H9 (cell line): Measurements from ENCODE around the gene CLN5. TPM values are rescaled to one million over a fixed set of nuclear protein-coding genes. Genes with fewer than 3 reads are reported as not detected.

Experiments
- DNase-seq: peaks from one replicate; pipeline ENCODE4 v3.0.0-alpha.2; 2017
- H2AFZ ChIP-seq: one replicate; pipeline ENCODE4 v1.6.1; 2013; ENCODE audit warnings: mild to moderate bottlenecking, low read length, control low read depth, moderate library complexity
- H2AK5ac ChIP-seq: 2 replicates; pipeline ENCODE4 v1.6.1; 2013; ENCODE audit warnings: low read length, control low read depth, mixed read lengths; ENCODE audit not compliant: insufficient read length
- H2BK120ac ChIP-seq: one replicate; pipeline ENCODE4 v1.6.1; 2013; ENCODE audit warnings: low read depth, mild to moderate bottlenecking, low read length, control low read depth, inconsistent platforms; ENCODE audit not compliant: poor library complexity, severe bottlenecking
- H2BK12ac ChIP-seq: 2 replicates; pipeline ENCODE4 v1.6.1; 2013; ENCODE audit warnings: low read length, control low read depth, mixed read lengths, low read depth; ENCODE audit not compliant: insufficient read length
- H2BK15ac ChIP-seq: 2 replicates; pipeline ENCODE4 v1.6.1; 2013; ENCODE audit warnings: low read depth, low read length, control low read depth
- H2BK20ac ChIP-seq: one replicate; pipeline ENCODE4 v1.6.1; 2013; ENCODE audit warnings: low read depth, mild to moderate bottlenecking, low read length, control low read depth, inconsistent platforms; ENCODE audit not compliant: poor library complexity, severe bottlenecking
- H2BK5ac ChIP-seq: 2 replicates; pipeline ENCODE4 v1.6.1; 2013; ENCODE audit warnings: low read length, control low read depth, mixed read lengths; ENCODE audit not compliant: insufficient read length
- H3K14ac ChIP-seq: 2 replicates; pipeline ENCODE4 v1.6.1; 2013; ENCODE audit warnings: low read length, control low read depth; ENCODE audit not compliant: insufficient read depth
- H3K18ac ChIP-seq: 2 replicates; pipeline ENCODE4 v1.6.1; 2013; ENCODE audit warnings: low read depth, mild to moderate bottlenecking, mixed read lengths, low read length, control low read depth; ENCODE audit not compliant: insufficient read length
- H3K23ac ChIP-seq: 2 replicates; pipeline ENCODE4 v1.6.1; 2013; ENCODE audit warnings: low read length, control low read depth, mixed read lengths, low read depth; ENCODE audit not compliant: insufficient read length
- H3K23me2 ChIP-seq: 2 replicates; pipeline ENCODE4 v1.6.1; 2013; ENCODE audit warnings: low read depth, mild to moderate bottlenecking, mixed read lengths, low read length, control low read depth; ENCODE audit not compliant: insufficient read length, poor library complexity, severe bottlenecking
- H3K27ac ChIP-seq: 2 replicates; pipeline ENCODE4 v1.5.1; 2013; ENCODE audit warnings: low read length, control low read depth, mixed read lengths, low read depth; ENCODE audit not compliant: insufficient read length
- H3K27me3 ChIP-seq: 2 replicates; pipeline ENCODE4 v1.6.1; 2013; ENCODE audit warnings: low read length, control low read depth, inconsistent platforms; ENCODE audit not compliant: insufficient read depth
- H3K4ac ChIP-seq: 2 replicates; pipeline ENCODE4 v1.6.1; 2013; ENCODE audit warnings: low read depth, mild to moderate bottlenecking, control low read depth, inconsistent platforms, low read length, moderate library complexity
- H3K4me1 ChIP-seq: 2 replicates; pipeline ENCODE4 v1.6.1; 2013; ENCODE audit warnings: low read length, control low read depth, inconsistent platforms; ENCODE audit not compliant: insufficient read depth
- H3K4me2 ChIP-seq: 2 replicates; pipeline ENCODE4 v1.6.1; 2013; ENCODE audit warnings: low read length, control low read depth, mixed read lengths; ENCODE audit not compliant: insufficient read length, insufficient read depth
- H3K56ac ChIP-seq: 2 replicates; pipeline ENCODE4 v1.6.1; 2013; ENCODE audit warnings: low read depth, mild to moderate bottlenecking, mixed read lengths, low read length, control low read depth; ENCODE audit not compliant: insufficient read length
- H3K79me1 ChIP-seq: 2 replicates; pipeline ENCODE4 v1.6.1; 2013; ENCODE audit warnings: low read depth, mild to moderate bottlenecking, moderate library complexity, low read length, control low read depth, inconsistent platforms; ENCODE audit not compliant: insufficient read depth, poor library complexity, severe bottlenecking
- H3K79me2 ChIP-seq: 2 replicates; pipeline ENCODE4 v1.6.1; 2013; ENCODE audit warnings: low read length, control low read depth, inconsistent platforms; ENCODE audit not compliant: insufficient read depth
- H3K9ac ChIP-seq: 2 replicates; pipeline ENCODE4 v1.6.1; 2013; ENCODE audit warnings: low read length, control low read depth, mixed read lengths; ENCODE audit not compliant: insufficient read length; ENCODE audit errors: extremely low read depth
- H3K9me3 ChIP-seq: one replicate; pipeline ENCODE4 v1.6.1; 2013; ENCODE audit warnings: low read depth, low read length, inconsistent platforms; ENCODE audit not compliant: control insufficient read depth
- H3T11ph ChIP-seq: one replicate; pipeline ENCODE4 v1.6.1; 2013; ENCODE audit warnings: mild to moderate bottlenecking, low read length, control low read depth, inconsistent platforms
- H4K20me1 ChIP-seq: one replicate; pipeline ENCODE4 v1.6.1; 2013; ENCODE audit not compliant: control insufficient read depth, insufficient read length, insufficient read depth
- H4K5ac ChIP-seq: 2 replicates; pipeline ENCODE4 v1.6.1; 2013; ENCODE audit warnings: low read depth, mild to moderate bottlenecking, mixed read lengths, low read length, control low read depth; ENCODE audit not compliant: insufficient read length
- H4K8ac ChIP-seq: replicated peaks from 2 replicates; pipeline ENCODE4 v1.6.1; 2013; ENCODE audit warnings: low read length, control low read depth, mixed read lengths, low read depth; ENCODE audit not compliant: insufficient read length
- H4K91ac ChIP-seq: 2 replicates; pipeline ENCODE4 v1.6.1; 2013; ENCODE audit warnings: low read depth, mild to moderate bottlenecking, moderate library complexity, mixed read lengths, low read length, control low read depth; ENCODE audit not compliant: insufficient read length
- H3K27ac Mint-ChIP-seq, 3 experiments: 2 replicates in 2 of 3; 3 replicates in 1 of 3; pipeline ENCODE4 v1.8.0; 2020 to 2021; ENCODE audit warnings: mixed read lengths in 3 of 3, mild to moderate bottlenecking in 1 of 3, moderate library complexity in 1 of 3
- H3K27me3 Mint-ChIP-seq: 2 replicates; pipeline ENCODE4 v1.8.0; 2021; ENCODE audit warnings: low read depth, mild to moderate bottlenecking, moderate library complexity, mixed read lengths
- H3K36me3 Mint-ChIP-seq, 3 experiments: 2 replicates in 2 of 3; 3 replicates in 1 of 3; pipeline ENCODE4 v1.8.0; 2020 to 2021; ENCODE audit warnings: low read depth in 3 of 3, mixed read lengths in 3 of 3; ENCODE audit not compliant: insufficient read depth in 1 of 3
- H3K4me1 Mint-ChIP-seq, 2 experiments: 2 replicates each; pipeline ENCODE4 v1.8.0; 2020; ENCODE audit warnings: mixed read lengths in 2 of 2
- H3K4me3 Mint-ChIP-seq, 2 experiments: 2 replicates in 1 of 2; 3 replicates in 1 of 2; pipeline ENCODE4 v1.8.0; 2020 to 2021; ENCODE audit warnings: mild to moderate bottlenecking in 2 of 2, mixed read lengths in 2 of 2, moderate library complexity in 1 of 2
- H3K9me3 Mint-ChIP-seq, 2 experiments: 2 replicates in 1 of 2; 3 replicates in 1 of 2; pipeline ENCODE4 v1.8.0; 2020; ENCODE audit warnings: mild to moderate bottlenecking in 2 of 2, mixed read lengths in 2 of 2, moderate library complexity in 1 of 2
- WGBS: extraction: QIAGEN DNeasy Blood & Tissue Kit; methylation state at CpG from one replicate; pipeline ENCODE4 v1.1.7; 2013; ENCODE audit warnings: missing lambda C conversion rate, low lambda C conversion rate, mixed read lengths; ENCODE audit not compliant: insufficient read length; ENCODE audit errors: extremely low coverage; 5-methylcytosine and 5-hydroxymethylcytosine counted together
- total RNA-seq: library from RNA; stranded (reverse); gene quantifications from 2 replicates; pipeline ENCODE4 v1.2.1, GENCODE V29; 2021
- TF ChIP-seq, protein P1 (sequence below): fragments of 200-600 bp; sonication (generic); conservative IDR thresholded peaks from 3 replicates; pipeline ENCODE4 v1.8.0; 2021; ENCODE audit warnings: antibody characterized with exemption, mild to moderate bottlenecking

Gene CLN5
- total RNA-seq, 1 experiment from 2014 or later, result 8.3 TPM

DNA sequence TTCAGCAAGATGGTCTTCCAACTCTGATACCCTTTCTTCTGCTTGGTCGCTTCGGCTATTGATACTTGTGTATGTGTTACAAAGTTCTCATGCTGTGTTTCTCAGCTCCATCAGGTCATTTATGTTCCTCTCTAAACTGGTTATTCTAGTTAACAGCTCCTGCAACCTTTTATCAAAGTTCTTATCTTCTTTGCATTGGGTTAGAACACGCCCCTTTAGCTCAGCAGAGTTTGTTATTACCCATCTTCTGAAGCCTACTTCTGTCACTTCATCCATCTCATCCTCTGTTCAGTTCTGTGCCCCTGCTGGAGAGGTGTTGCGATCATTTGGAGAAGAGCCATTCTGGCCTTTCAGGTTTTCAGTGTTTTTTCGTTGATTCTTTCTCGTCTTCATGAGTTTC, 24.9 kb upstream of the CLN5 start:
- DNase-seq, result no peak
- Histone ChIP-seq H2BK15ac (no peak overlapping the region), H3K79me1 (no peaks in the 10 kb centered on the region), H3K14ac (no peak overlapping the region), H2BK12ac (no peak overlapping the region), H3K79me2 (no peaks in the 10 kb centered on the region), H4K8ac (no peak overlapping the region), H3K9ac (no peak overlapping the region), H3K4me2 (no peak overlapping the region), H3K23ac (no peak overlapping the region), H3T11ph (no peak overlapping the region), H3K27ac (no peak overlapping the region), H3K23me2 (no peaks in the 10 kb centered on the region), H3K4me1 (no peaks in the 10 kb centered on the region), H3K4ac (no peak overlapping the region), H2BK120ac (no peak overlapping the region), H3K56ac (no peak overlapping the region), H3K9me3 (no peaks in the 10 kb centered on the region), H4K20me1 (no peaks in the 10 kb centered on the region), H3K27me3 (no peaks in the 10 kb centered on the region), H2AFZ (no peak overlapping the region), H4K91ac (no peak overlapping the region), H2AK5ac (no peak overlapping the region), H3K18ac (no peak overlapping the region), H2BK20ac (no peak overlapping the region), H2BK5ac (no peak overlapping the region), H4K5ac (no peak overlapping the region)
- no peaks in the 10 kb centered on the region for H3K4me1 Mint-ChIP-seq
- H3K27me3 Mint-ChIP-seq, result no peaks in the 10 kb centered on the region
- TF ChIP-seq, protein P1, sequence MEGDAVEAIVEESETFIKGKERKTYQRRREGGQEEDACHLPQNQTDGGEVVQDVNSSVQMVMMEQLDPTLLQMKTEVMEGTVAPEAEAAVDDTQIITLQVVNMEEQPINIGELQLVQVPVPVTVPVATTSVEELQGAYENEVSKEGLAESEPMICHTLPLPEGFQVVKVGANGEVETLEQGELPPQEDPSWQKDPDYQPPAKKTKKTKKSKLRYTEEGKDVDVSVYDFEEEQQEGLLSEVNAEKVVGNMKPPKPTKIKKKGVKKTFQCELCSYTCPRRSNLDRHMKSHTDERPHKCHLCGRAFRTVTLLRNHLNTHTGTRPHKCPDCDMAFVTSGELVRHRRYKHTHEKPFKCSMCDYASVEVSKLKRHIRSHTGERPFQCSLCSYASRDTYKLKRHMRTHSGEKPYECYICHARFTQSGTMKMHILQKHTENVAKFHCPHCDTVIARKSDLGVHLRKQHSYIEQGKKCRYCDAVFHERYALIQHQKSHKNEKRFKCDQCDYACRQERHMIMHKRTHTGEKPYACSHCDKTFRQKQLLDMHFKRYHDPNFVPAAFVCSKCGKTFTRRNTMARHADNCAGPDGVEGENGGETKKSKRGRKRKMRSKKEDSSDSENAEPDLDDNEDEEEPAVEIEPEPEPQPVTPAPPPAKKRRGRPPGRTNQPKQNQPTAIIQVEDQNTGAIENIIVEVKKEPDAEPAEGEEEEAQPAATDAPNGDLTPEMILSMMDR, result no peak
- WGBS, result no CpG with 5 or more reads among the region's 6 CpGs
- H3K36me3 Mint-ChIP-seq, result no peaks in the 10 kb centered on the region
- no peak overlapping the region for H3K4me3 Mint-ChIP-seq
- H3K9me3 Mint-ChIP-seq, result peaks cover 3 to 4% of the 10 kb centered on the region in 2 experiments; a peak in 2 of 5 replicates
- no peak overlapping the region for H3K27ac Mint-ChIP-seq
